GM18505 (cell line): ENCODE results near the gene CCAR1.
A peak's percentile ranks its signal among the peaks of the same experiment; 100 is the strongest.
"Not testable (repeated sequence)": the region's sequence is repeated elsewhere in the genome, so short reads cannot be mapped to it uniquely, and the experiment has no call there.

Experiments used
- ATAC-seq: cut with Tn5 transposase; IDR thresholded peaks from one replicate; pipeline ENCODE4 v1.9.1; 2021; ENCODE audit not compliant: unreplicated experiment
- POLR2A ChIP-seq: IDR thresholded peaks from 4 replicates; pipeline ENCODE4 v1.6.1; 2011; ENCODE audit warnings: borderline replicate concordance; ENCODE audit not compliant: insufficient read depth, insufficient read length; ENCODE audit errors: extremely low read depth

CCAR1 gene, protein sequence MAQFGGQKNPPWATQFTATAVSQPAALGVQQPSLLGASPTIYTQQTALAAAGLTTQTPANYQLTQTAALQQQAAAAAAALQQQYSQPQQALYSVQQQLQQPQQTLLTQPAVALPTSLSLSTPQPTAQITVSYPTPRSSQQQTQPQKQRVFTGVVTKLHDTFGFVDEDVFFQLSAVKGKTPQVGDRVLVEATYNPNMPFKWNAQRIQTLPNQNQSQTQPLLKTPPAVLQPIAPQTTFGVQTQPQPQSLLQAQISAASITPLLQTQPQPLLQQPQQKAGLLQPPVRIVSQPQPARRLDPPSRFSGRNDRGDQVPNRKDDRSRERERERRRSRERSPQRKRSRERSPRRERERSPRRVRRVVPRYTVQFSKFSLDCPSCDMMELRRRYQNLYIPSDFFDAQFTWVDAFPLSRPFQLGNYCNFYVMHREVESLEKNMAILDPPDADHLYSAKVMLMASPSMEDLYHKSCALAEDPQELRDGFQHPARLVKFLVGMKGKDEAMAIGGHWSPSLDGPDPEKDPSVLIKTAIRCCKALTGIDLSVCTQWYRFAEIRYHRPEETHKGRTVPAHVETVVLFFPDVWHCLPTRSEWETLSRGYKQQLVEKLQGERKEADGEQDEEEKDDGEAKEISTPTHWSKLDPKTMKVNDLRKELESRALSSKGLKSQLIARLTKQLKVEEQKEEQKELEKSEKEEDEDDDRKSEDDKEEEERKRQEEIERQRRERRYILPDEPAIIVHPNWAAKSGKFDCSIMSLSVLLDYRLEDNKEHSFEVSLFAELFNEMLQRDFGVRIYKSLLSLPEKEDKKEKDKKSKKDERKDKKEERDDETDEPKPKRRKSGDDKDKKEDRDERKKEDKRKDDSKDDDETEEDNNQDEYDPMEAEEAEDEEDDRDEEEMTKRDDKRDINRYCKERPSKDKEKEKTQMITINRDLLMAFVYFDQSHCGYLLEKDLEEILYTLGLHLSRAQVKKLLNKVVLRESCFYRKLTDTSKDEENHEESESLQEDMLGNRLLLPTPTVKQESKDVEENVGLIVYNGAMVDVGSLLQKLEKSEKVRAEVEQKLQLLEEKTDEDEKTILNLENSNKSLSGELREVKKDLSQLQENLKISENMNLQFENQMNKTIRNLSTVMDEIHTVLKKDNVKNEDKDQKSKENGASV

DNA sequence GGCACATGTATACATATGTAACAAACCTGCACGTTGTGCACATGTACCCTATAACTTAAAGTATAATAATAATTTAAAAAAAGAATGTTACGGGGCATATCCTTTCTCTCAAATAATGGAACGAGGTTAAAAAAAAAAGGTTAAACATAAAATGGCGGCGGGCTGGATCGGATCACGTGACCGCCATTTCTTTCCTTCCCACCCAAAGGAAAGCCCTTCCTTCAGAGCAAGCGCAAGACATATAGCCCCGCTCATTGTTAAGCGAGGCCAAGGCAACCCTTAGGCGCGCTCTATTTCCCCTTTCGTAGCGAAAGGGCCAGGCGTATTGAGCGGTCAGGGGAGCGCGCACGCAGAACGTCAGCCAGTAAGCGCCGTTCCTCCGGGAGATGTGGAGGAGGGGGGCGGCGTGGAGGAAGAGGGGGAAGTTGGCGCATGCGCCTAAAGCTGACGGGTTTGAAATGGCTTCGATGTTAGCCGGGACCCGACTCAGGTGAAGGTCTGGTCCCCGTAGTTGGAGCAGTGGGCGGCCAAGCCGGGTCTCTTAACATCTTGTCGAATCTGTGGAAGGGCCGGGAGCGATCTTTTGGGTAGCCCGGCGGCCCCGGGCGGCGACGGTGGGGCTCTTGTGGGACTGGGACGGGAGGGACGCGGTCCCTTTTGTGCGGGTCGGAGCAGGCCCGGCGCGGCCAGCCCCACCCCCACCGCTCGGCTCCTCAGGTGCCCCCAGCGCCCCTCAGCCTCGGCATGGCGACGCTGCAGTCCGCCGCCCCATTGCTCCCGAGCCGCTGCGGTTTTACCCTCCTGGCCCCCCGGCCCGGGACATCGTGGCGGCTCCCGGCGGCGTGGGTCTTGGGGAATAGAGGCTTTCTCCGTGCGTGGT is at the start of gene CCAR1:
Gene CCAR1 (plus strand): TSS at position 447 of the 880 bp plus-strand sequence. CDS start 1,266 bp downstream, outside the sequence.
- TF ChIP-seq POLR2A, result peak; percentile 86
- ATAC-seq, result peak; percentile 97

DNA sequence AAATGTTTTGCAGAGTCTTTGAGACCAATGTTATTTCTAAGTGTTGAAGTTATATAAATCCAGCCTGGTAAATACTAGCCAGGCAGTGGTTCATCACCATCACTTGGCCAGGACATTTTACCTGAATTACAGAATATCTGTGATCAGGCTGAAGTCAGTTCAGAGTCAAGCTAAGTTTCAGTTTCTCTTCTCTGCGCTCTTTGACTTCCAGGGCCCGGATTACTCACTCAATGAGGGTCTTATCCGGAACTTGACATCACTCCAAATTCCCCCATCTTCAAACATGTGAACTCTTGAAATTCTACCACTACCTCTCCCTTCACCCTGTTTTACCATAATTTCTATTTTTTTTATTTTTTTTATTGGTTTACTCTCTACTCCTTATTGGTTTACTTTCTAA is 36.6 kb upstream of the CCAR1 start:
- no peak for TF ChIP-seq POLR2A
- no peak for ATAC-seq

- ATAC-seq, result no peak
- no peak for TF ChIP-seq POLR2A
Measured at GRCh38 chr10:68696018-68696417, 25.0 kb upstream of the CCAR1 start.

GRCh38 chr10:68697106-68697505 is 23.9 kb upstream of the CCAR1 start:
- TF ChIP-seq POLR2A, result no peak
- no peak for ATAC-seq

DNA sequence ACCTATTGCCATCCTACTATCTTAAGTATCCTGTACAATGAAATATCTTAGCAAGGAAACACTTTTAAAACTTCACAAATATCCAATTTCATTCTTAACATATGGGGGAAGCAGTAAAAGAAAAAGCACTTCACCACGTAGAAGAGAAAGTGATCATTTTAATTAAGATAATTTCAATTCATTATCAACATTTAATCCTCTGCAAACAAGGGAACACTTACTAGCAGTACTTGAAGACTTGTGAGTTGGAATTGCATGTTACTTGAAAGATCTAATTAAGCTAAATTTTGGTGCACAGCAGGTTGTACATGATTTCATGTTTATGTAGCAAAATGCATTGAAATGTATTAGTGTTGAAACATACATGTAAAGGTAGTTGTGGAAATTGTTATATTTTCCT is 20.8 kb upstream of the CCAR1 start:
- no peak for ATAC-seq
- TF ChIP-seq POLR2A, result no peak

DNA sequence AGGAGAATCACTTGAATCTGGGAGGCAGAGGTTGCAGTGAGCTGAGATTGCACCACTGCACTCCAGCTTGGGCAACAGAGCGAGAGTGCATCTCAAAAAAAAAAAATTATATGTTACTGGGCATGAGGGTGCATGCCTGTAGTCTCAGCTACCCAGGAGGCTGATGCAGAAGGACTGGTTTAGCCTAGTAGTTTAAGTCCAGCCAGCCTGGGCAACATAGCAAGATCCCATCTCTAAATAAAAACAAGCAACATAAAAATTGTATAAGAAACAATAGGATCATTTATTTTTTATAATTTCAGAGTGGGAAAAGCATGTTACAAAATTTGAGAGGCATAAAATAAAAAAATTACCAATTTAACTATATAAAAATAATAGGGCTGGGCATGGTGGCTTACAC is 15.5 kb upstream of the CCAR1 start:
- TF ChIP-seq POLR2A, result no peak
- ATAC-seq, result no peak

GRCh38 chr10:68708987-68709386 is 12.1 kb upstream of the CCAR1 start:
- not testable (repeated sequence) for ATAC-seq

DNA sequence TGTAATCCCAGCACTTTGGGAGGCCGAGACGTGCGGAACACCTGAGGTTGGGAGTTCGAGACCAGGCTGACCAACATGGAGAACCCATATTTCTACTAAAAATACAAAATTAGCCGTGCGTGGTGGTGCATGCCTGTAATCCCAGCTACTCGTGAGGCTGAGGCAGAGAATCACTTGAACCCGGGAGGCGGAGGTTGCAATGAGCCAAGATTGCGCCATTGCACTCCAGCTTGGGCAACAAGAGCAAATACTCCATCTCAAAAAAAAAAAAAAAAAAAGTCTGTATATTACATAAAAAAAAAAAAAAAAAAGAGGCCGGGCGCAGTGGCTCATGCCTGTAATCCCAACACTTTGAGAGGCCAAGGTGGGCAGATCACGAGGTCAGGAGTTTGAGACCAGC is 8.0 kb upstream of the CCAR1 start:
- ATAC-seq, result not testable (repeated sequence)

GRCh38 chr10:68717435-68717834 is 3.6 kb upstream of the CCAR1 start:
- no peak for TF ChIP-seq POLR2A
- no peak for ATAC-seq

DNA sequence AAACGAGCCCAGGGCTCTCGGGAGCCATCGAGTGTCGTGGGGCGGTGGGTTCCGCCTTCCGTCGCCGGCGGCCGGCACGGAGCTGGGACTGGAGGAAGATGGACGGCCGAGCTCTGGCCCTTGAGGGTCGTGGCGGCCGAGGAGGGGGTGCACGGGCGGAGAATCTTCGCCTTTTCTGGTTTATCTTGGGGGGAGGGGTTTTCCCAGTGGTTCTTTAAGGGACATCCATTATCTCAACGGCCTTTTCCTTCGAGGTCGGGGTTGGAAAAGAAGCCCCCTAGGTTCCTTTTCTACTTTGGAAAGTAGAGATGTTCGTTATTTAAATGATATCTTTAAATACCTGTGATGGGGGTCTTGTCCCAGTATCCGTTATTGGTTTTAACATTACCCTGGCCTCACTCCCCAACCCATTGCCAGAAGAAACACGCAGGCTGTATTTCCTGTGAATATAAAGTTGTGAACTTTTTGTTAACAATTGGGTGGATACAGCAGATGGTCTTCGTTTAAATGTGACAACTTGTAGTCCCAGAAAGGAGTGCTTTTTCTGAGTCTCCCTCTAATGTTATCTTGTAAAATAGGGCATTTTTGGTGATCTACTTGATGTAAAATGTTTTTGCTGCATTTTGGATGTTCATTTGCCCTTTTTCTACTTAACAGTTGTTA is 765 bp downstream of the CCAR1 start:
- no peak for ATAC-seq
- TF ChIP-seq POLR2A, result no peak

DNA sequence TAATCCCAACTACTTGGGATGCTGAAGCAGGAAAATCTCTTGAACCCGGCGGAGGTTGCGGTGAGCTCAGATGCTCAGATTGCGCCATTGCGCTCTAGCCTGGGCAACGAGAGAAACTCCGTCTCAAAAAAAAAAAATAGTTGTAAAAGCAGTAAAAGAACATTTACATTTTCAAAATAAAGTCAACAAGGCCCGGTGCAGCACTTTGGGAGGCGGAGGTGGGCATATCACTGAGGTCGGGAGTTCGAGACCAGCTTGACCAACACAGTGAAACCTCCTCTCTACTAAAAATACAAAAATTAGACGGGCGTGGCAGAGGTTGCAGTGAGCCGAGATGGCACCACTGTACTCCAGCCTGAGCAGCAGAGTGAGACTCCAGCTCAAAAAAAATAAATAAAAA is 4.0 kb downstream of the CCAR1 start:
- ATAC-seq, result no peak
- TF ChIP-seq POLR2A, result no peak

DNA sequence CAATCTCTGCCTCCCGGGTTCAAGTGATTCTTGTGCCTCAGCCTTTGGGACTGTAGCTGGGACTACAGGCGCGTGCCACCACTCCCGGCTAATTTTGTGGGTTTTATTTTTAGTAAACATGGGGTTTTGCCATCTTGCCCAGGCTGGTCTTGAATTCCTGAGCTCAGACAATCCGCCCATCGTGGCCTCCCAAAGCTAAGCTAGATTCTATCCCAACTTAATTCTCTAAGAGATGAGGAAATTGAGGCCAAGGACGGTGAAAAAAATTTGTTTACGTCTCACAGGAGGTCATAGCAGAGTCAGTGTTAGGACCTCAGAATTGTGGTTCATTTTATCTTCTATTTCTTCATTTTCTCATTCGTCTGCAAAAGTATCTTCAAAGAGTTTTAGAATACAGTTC is 6.1 kb downstream of the CCAR1 start:
- no peak for ATAC-seq
- no peak for TF ChIP-seq POLR2A

DNA sequence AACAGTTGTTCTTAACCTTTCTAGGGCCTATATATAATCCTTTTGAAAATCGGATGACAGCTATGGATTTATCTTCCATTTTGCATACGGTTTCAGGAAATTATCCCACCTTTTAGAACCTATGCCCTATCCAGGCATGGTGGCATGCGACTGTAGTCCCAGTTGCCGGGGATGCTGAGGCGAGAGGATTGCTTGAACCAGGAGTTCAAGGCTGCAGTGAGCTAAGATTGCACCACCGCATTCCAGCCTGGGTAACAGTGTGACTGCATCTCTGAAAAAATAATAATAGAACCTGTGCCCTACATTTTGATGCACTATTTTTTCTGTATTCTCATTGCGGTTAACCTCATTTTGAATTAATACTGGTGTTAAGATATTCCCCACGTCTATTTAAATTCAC is 11.6 kb downstream of the CCAR1 start:
- no peak for ATAC-seq
- no peak for TF ChIP-seq POLR2A

DNA sequence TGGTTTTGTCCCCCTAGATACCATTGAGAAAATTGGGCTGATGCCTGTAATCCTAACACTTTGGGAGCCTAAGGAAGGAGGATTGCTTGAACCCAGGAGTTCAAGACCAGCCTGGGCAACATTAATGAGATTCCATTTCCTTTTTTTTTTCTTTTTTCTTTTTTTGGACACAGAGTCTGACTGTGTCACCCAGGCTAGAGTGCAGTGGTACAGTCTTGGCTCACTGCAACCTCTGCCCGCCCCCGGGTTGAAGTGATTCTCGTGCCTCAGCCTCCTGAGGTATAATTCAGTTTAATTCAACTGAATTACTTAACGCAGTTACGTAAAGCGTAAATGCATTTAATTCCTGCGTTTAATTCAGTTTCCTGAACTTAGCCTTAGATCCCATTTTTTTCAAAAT is 13.3 kb downstream of the CCAR1 start:
- no peak for TF ChIP-seq POLR2A
- no peak for ATAC-seq
